ENCODE data around the gene WSB2.
"Not testable (repeated sequence)": the region's sequence is repeated elsewhere in the genome, so short reads cannot be mapped to it uniquely, and the experiment has no call there.

Gene WSB2

GRCh38 chr12:118094039-118094438 is 33.1 kb upstream of the WSB2 start:
- CTCF ChIA-PET: interaction anchor here (1.0 to 1.2 kb wide), 4 partner anchors 10 to 26 kb away, joined by 3 to 4 read pairs (median 4); no protein-coding TSS in a partner anchor
- no peak for TF ChIP-seq CTCF (IDR thresholded peaks at IDR 0.05; ENCODE audit: insufficient read depth, low read length, missing control alignments)
- no peak overlapping the region for H3K4me3 ChIP-seq (ENCODE audit: low read depth, low read length)
- POLR2A ChIA-PET: no interaction called here
- DNase-seq (ENCODE audit: low read depth, low spot score): no peak

GRCh38 chr12:118089782-118090181 is 28.8 kb upstream of the WSB2 start:
- H3K4me3 ChIP-seq (ENCODE audit: low read depth, low read length): no peak overlapping the region
- CTCF ChIA-PET: no interaction called here
- DNase-seq (ENCODE audit: low read depth, low spot score): no peak
- POLR2A ChIA-PET: no interaction called here
- no peak for TF ChIP-seq CTCF (IDR thresholded peaks at IDR 0.05; ENCODE audit: insufficient read depth, low read length, missing control alignments)

- CTCF ChIA-PET: no interaction called here
- POLR2A ChIA-PET: no interaction called here
- no peak overlapping the region for H3K4me3 ChIP-seq (ENCODE audit: low read depth, low read length)
- DNase-seq (ENCODE audit: low read depth, low spot score): no peak
- TF ChIP-seq CTCF (IDR thresholded peaks at IDR 0.05; ENCODE audit: insufficient read depth, low read length, missing control alignments): no peak
Measured at GRCh38 chr12:118082161-118082560, 21.2 kb upstream of the WSB2 start.

- H3K4me3 ChIP-seq (ENCODE audit: low read depth, low read length); CTCF ChIA-PET; POLR2A ChIA-PET; DNase-seq (ENCODE audit: low read depth, low spot score): not testable (repeated sequence)
Measured at GRCh38 chr12:118081521-118081920, 20.5 kb upstream of the WSB2 start.

- TF ChIP-seq CTCF (IDR thresholded peaks at IDR 0.05; ENCODE audit: insufficient read depth, low read length, missing control alignments): no peak
- no peak overlapping the region for H3K4me3 ChIP-seq (ENCODE audit: low read depth, low read length)
- ChIA-PET CTCF (no interaction called here), POLR2A (no interaction called here)
- DNase-seq (ENCODE audit: low read depth, low spot score): no peak
Measured at GRCh38 chr12:118073768-118074167, 12.8 kb upstream of the WSB2 start.

GRCh38 chr12:118070650-118071049 is 9.7 kb upstream of the WSB2 start:
- no peak for TF ChIP-seq CTCF (IDR thresholded peaks at IDR 0.05; ENCODE audit: insufficient read depth, low read length, missing control alignments)
- ChIA-PET POLR2A (no interaction called here), CTCF (interaction anchor here (1.7 kb wide), 1 partner anchor 195 kb away, joined by 4 read pairs; no protein-coding TSS in a partner anchor)
- no peak overlapping the region for H3K4me3 ChIP-seq (ENCODE audit: low read depth, low read length)
- DNase-seq (ENCODE audit: low read depth, low spot score): no peak

GRCh38 chr12:118068445-118068844 is 7.5 kb upstream of the WSB2 start:
- no peak overlapping the region for H3K4me3 ChIP-seq (ENCODE audit: low read depth, low read length)
- no peak for DNase-seq (ENCODE audit: low read depth, low spot score)
- CTCF ChIA-PET: interaction anchor here (1.3 kb wide), 1 partner anchor 52 kb away, joined by 3 read pairs; no protein-coding TSS in a partner anchor
- no peak for TF ChIP-seq CTCF (IDR thresholded peaks at IDR 0.05; ENCODE audit: insufficient read depth, low read length, missing control alignments)
- POLR2A ChIA-PET: no interaction called here
